ENCODE results near the gene MAP4K2. TPM values are rescaled to one million over a fixed set of nuclear protein-coding genes. Genes with fewer than 3 reads are reported as not detected.

MAP4K2 gene
- total and polyA plus RNA-seq, 7 donors = 3.0 to 6.7 (median 4.5) TPM

- peak overlapping the region; percentile 76 for H3K4me3 ChIP-seq
- peaks cover 0 to 38% of the 10 kb centered on the region in 2 donors for H3K36me3 ChIP-seq (ENCODE audit: insufficient read depth in 1 of 2, low read depth in 1 of 2)
- peak in 3 of 4 donors; percentile 1 to 31 (median 16) for ATAC-seq
- no peaks in the 10 kb centered on the region for H3K27me3 ChIP-seq (ENCODE audit: insufficient read depth in 3 of 3, low read length in 2 of 3)
- peak overlapping the region; percentile 54 for H3K27ac ChIP-seq
- TF ChIP-seq CTCF (IDR thresholded peaks at IDR 0.05) = no peak
- 4 to 8% (median 8%) methylated on average over 30 to 44 of the region's 44 CpGs for WGBS, 3 donors
- intact Hi-C loops (cut with DNase I) = loop anchor here in 1 of 2 donors (1.0 kb wide), 1 partner anchor 68 kb away; the partner anchor contains the start of gene EHD1
- H3K4me1 ChIP-seq = peaks cover 9% of the 10 kb centered on the region
- H3K9me3 ChIP-seq = no peaks in the 10 kb centered on the region
- DNase-seq = no peak
Measured at GRCh38 chr11:64809781-64810241, 6.8 kb upstream of the MAP4K2 start.

- intact Hi-C loops (cut with DNase I) = no loop called here
- peaks cover 0 to 44% of the 10 kb centered on the region in 2 donors for H3K36me3 ChIP-seq (ENCODE audit: insufficient read depth in 1 of 2, low read depth in 1 of 2)
- TF ChIP-seq CTCF (IDR thresholded peaks at IDR 0.05) = no peak
- H3K27ac ChIP-seq = no peak overlapping the region
- WGBS, 3 donors = 91 to 97% (median 94%) methylated on average over 9 of the region's 9 CpGs
- H3K27me3 ChIP-seq (ENCODE audit: insufficient read depth in 3 of 3, low read length in 2 of 3) = no peaks in the 10 kb centered on the region
- DNase-seq = no peak
- no peak for ATAC-seq
- H3K4me3 ChIP-seq = no peak overlapping the region
- H3K4me1 ChIP-seq = peaks cover 16% of the 10 kb centered on the region
- H3K9me3 ChIP-seq = no peaks in the 10 kb centered on the region
Measured at GRCh38 chr11:64805481-64805880, 2.5 kb upstream of the MAP4K2 start.

GRCh38 chr11:64804346-64805210, 1.6 kb upstream of the MAP4K2 start:
- peaks cover 0 to 44% of the 10 kb centered on the region in 2 donors for H3K36me3 ChIP-seq (ENCODE audit: insufficient read depth in 1 of 2, low read depth in 1 of 2)
- intact Hi-C loops (cut with DNase I) = no loop called here
- ATAC-seq (no peak), DNase-seq (no peak)
- H3K27me3 ChIP-seq (ENCODE audit: insufficient read depth in 3 of 3, low read length in 2 of 3) = no peaks in the 10 kb centered on the region
- no peak for TF ChIP-seq CTCF (IDR thresholded peaks at IDR 0.05)
- WGBS, 3 donors = 88 to 93% (median 88%) methylated on average over 41 of the region's 41 CpGs
- peaks cover 12% of the 10 kb centered on the region for H3K4me1 ChIP-seq
- peak overlapping the region; percentile 66 for H3K4me3 ChIP-seq
- H3K27ac ChIP-seq = no peak overlapping the region
- no peaks in the 10 kb centered on the region for H3K9me3 ChIP-seq

GRCh38 chr11:64803846-64804345, 882 bp upstream of the MAP4K2 start:
- H3K36me3 ChIP-seq (ENCODE audit: insufficient read depth in 1 of 2, low read depth in 1 of 2) = peaks cover 0 to 46% of the 10 kb centered on the region in 2 donors
- TF ChIP-seq CTCF (IDR thresholded peaks at IDR 0.05) = no peak
- no peaks in the 10 kb centered on the region for H3K9me3 ChIP-seq
- peak overlapping the region; percentile 66 for H3K4me3 ChIP-seq
- no peaks in the 10 kb centered on the region for H3K27me3 ChIP-seq (ENCODE audit: insufficient read depth in 3 of 3, low read length in 2 of 3)
- WGBS, 3 donors = 43 to 45% (median 44%) methylated on average over 15 of the region's 15 CpGs
- peaks cover 7% of the 10 kb centered on the region for H3K4me1 ChIP-seq
- peak overlapping the region; percentile 67 for H3K27ac ChIP-seq
- DNase-seq (no peak), ATAC-seq (no peak)
- intact Hi-C loops (cut with DNase I) = no loop called here

Data from psoas muscle (tissue), 8 donors.